Gastroesophageal sphincter (tissue), 4 donors: ENCODE measurements around the gene GOLGA5. TPM values are rescaled to one million over a fixed set of nuclear protein-coding genes. Genes with fewer than 3 reads are reported as not detected.
A peak's percentile ranks its signal among the peaks of the same experiment; 100 is the strongest.
"Not testable (repeated sequence)": the region's sequence is repeated elsewhere in the genome, so short reads cannot be mapped to it uniquely, and the experiment has no call there.

Source experiments
- ATAC-seq: fragments of 150-250 bp; one replicate; pipeline ENCODE4 v1.9.1; 2016; ENCODE audit warnings: mild to moderate bottlenecking, moderate library complexity
- H3K27ac ChIP-seq, 4 donors: fragments of 200-600 bp; sonication (generic) in 3 of 4; 1 replicate in 3 of 4; 2 replicates in 1 of 4; pipeline ENCODE4 v1.5.1; 2016 to 2019
- H3K27me3 ChIP-seq: fragments of 200-600 bp; sonication (generic); one replicate; pipeline ENCODE4 v1.5.1; 2019
- H3K36me3 ChIP-seq, 2 donors: fragments of 200-600 bp; sonication (generic); one replicate each; pipeline ENCODE4 v1.5.1; 2019; ENCODE audit warnings: control low read depth in 1 of 2
- H3K4me1 ChIP-seq, 3 donors: fragments of 200-600 bp; sonication (generic); 1 replicate in 2 of 3; 2 replicates in 1 of 3; pipeline ENCODE4 v1.5.1; 2016 to 2019; ENCODE audit warnings: control low read depth in 2 of 3
- H3K4me3 ChIP-seq, 2 donors: fragments of 200-600 bp; sonication (generic); one replicate each; pipeline ENCODE4 v1.5.1; 2019; ENCODE audit warnings: mild to moderate bottlenecking in 1 of 2, moderate library complexity in 1 of 2
- H3K9me3 ChIP-seq, 3 donors: fragments of 200-600 bp; sonication (generic); one replicate each; pipeline ENCODE4 v1.5.1; 2017 to 2019; ENCODE audit warnings: control low read depth in 2 of 3
- EP300 ChIP-seq: sonication (generic); formaldehyde crosslinking; IDR thresholded peaks from one replicate; pipeline ENCODE4 v1.6.1; 2017; ENCODE audit warnings: antibody characterized with exemption, mild to moderate bottlenecking
- POLR2A ChIP-seq, 2 donors: fragments of 450-650 bp; IDR thresholded peaks; one replicate each; pipeline ENCODE4 v1.6.1; 2017; ENCODE audit warnings: antibody characterized with exemption in 2 of 2, mild to moderate bottlenecking in 2 of 2, moderate library complexity in 1 of 2
- POLR2AphosphoS5 ChIP-seq: sonication (generic); formaldehyde crosslinking; IDR thresholded peaks from one replicate; pipeline ENCODE4 v1.6.1; 2017; ENCODE audit warnings: antibody characterized with exemption
- WGBS, 2 donors: methylation state at CpG; one replicate each; pipeline ENCODE4 v1.1.5; 2018; ENCODE audit warnings: low coverage in 1 of 2; 5-methylcytosine and 5-hydroxymethylcytosine counted together
- total RNA-seq, 4 donors: library from RNA; depleted of rRNA; stranded (reverse); fragments of >200 nt; gene quantifications; one replicate each; pipeline ENCODE4 v1.1.0, GENCODE V29; 2016
- TF ChIP-seq, protein P1 (sequence below), 4 experiments: fragments of 200-600 bp in 2 of 4; fragments of 450-650 bp in 2 of 4; sonication (generic) in 1 of 4; IDR thresholded peaks; one replicate each; pipeline ENCODE4 v1.5.1; 2017 to 2019; ENCODE audit warnings: antibody characterized with exemption in 4 of 4, mild to moderate bottlenecking in 2 of 4, moderate library complexity in 2 of 4

The GOLGA5 gene
- total RNA-seq = 10 to 100 TPM; 27.6 to 41.7 (median 36.7) TPM

DNA sequence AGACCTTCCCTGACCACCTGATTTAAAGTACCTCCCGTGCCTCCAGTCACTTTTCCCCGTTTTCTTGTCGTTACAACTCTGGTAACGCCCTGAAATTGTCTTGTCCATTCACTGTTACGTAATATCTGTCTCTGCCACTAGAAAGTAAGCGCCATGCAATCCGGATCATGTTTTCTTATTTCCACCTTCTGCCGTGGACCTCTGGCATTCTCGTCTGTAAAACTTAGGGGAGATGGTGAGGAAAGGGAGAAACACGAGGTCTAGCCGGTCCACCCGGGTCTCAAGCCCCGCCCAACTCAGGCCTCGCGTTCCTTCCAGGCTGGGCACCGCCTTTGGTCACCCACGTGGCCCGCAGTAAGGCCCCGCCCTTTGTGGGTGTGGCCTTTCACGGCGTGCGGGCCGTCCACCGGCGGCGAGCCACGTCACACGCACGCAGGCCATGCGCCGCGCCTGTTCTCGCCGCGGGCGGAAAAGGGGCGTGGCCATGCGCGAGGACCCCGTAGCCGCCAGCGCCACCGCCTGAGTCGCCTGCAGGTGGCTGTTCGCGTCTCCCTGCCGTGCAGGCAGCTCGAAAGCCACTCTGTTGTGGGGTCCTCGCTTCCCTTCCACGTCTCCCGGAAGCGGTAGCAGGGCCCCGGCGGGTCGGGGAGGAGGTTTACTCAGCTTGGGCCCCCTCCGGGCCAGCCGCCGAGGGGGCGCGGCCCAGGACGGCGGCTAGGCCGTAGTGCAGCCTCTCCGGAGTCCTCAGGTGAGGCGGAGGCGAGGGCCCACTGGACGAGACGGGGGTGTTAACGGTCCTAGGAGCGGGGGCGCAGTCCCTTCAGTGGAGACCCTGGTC is at the start of gene GOLGA5:
TSS of gene GOLGA5 (plus strand) at position 597 of the 838 bp plus-strand sequence. CDS start 3,133 bp downstream, outside the sequence.
- Histone ChIP-seq H3K4me3 (peak within 1 kb of the TSS; percentile 82 to 84), H3K4me1 (peaks cover 6 to 32% (median 8%) of the 10 kb centered on the region in 3 donors), H3K27ac (peak within 1 kb of the TSS; percentile 86 to 90 (median 87)), H3K36me3 (peaks cover 0 to 17% of the 10 kb centered on the region in 2 donors), H3K9me3 (peaks cover 0 to 16% (median 0%) of the 10 kb centered on the region in 3 donors), H3K27me3 (no peaks in the 10 kb centered on the region)
- WGBS, 2 donors = 2% methylated on average over 14 to 15 of the region's 71 CpGs
- peak; percentile 39 to 63 for TF ChIP-seq POLR2A (IDR thresholded peaks at IDR 0.05)
- TF ChIP-seq, protein P1, sequence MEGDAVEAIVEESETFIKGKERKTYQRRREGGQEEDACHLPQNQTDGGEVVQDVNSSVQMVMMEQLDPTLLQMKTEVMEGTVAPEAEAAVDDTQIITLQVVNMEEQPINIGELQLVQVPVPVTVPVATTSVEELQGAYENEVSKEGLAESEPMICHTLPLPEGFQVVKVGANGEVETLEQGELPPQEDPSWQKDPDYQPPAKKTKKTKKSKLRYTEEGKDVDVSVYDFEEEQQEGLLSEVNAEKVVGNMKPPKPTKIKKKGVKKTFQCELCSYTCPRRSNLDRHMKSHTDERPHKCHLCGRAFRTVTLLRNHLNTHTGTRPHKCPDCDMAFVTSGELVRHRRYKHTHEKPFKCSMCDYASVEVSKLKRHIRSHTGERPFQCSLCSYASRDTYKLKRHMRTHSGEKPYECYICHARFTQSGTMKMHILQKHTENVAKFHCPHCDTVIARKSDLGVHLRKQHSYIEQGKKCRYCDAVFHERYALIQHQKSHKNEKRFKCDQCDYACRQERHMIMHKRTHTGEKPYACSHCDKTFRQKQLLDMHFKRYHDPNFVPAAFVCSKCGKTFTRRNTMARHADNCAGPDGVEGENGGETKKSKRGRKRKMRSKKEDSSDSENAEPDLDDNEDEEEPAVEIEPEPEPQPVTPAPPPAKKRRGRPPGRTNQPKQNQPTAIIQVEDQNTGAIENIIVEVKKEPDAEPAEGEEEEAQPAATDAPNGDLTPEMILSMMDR (IDR thresholded peaks at IDR 0.05) = peak in 3 of 4 experiments; percentile 38 to 67 (median 56)
- peak; percentile 72 for TF ChIP-seq POLR2AphosphoS5
- TF ChIP-seq EP300 = no peak
- peak; percentile 97 for ATAC-seq

GRCh38 chr14:92747701-92748258 is 46.3 kb upstream of the GOLGA5 start:
- TF ChIP-seq, protein P1 (IDR thresholded peaks at IDR 0.05) = no peak
- TF ChIP-seq POLR2AphosphoS5 (no peak), POLR2A (IDR thresholded peaks at IDR 0.05) (no peak), EP300 (no peak)
- H3K27me3 ChIP-seq = no peaks in the 10 kb centered on the region
- H3K9me3 ChIP-seq = no peaks in the 10 kb centered on the region
- peak overlapping the region; percentile 84 to 91 (median 88) for H3K27ac ChIP-seq
- H3K4me3 ChIP-seq = peak overlapping the region; percentile 79 to 98
- no peak for ATAC-seq
- H3K4me1 ChIP-seq = peaks cover 0 to 29% (median 8%) of the 10 kb centered on the region in 3 donors
- peaks cover 0 to 8% of the 10 kb centered on the region in 2 donors for H3K36me3 ChIP-seq
- WGBS, 2 donors = 1 to 7% methylated on average over 9 to 14 of the region's 16 CpGs

- TF ChIP-seq, protein P1 (IDR thresholded peaks at IDR 0.05) = no peak
- no peak for TF ChIP-seq EP300
- peak; percentile 99 for TF ChIP-seq POLR2AphosphoS5
- TF ChIP-seq POLR2A (IDR thresholded peaks at IDR 0.05) = peak; percentile 96 to 98
- peak within 1 kb of the TSS; percentile 84 to 91 (median 88) for H3K27ac ChIP-seq
- H3K27me3 ChIP-seq = no peaks in the 10 kb centered on the region
- no peaks in the 10 kb centered on the region for H3K9me3 ChIP-seq
- H3K4me3 ChIP-seq = peak within 1 kb of the TSS; percentile 79 to 98
- 1 to 4% methylated on average over 10 to 25 of the region's 50 CpGs for whole genome bisulfite sequencing, 2 donors
- H3K36me3 ChIP-seq = peaks cover 0 to 1% of the 10 kb centered on the region in 2 donors
- ATAC-seq = peak; percentile 99
- peaks cover 0 to 29% (median 8%) of the 10 kb centered on the region in 3 donors for H3K4me1 ChIP-seq
Measured at GRCh38 chr14:92748259-92749016, 45.7 kb upstream of the GOLGA5 start, which contains the start of gene LGMN. Gene LGMN, minus strand, starts transcription at chr14:92748627. Its CDS starts 15,841 bp downstream, at chr14:92732786.

DNA sequence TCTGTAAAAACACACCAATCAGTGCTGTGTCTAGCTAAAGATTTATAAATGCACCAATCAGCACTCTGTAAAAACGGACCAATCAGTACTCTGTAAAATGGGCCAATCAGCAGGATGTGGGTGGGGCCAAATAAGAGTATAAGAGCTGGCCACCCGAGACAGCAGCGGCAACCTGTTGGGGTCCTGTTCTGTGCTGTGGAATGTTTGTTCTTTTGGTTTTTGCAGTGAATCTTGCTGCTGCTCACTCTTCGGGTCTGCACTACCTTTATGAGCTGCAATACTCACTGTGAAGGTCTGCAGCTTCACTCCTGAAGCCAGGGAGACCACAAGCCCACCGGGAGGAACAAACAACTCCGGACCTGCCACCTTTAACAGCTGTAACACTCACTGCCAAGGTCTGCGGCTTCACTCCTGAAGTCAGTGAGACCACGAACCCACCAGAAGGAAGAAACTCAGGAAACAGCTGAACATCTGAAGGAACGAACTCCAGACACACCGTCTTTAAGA is 43.8 kb upstream of the GOLGA5 start:
- not testable (repeated sequence) for ATAC-seq, H3K27me3 ChIP-seq, H3K4me3 ChIP-seq, H3K9me3 ChIP-seq, H3K36me3 ChIP-seq, H3K27ac ChIP-seq
- peaks cover 0 to 29% (median 8%) of the 10 kb centered on the region in 3 donors for H3K4me1 ChIP-seq
- 64 to 79% methylated on average over 3 to 7 of the region's 10 CpGs for WGBS, 2 donors

GRCh38 chr14:92750994-92751400 is 43.1 kb upstream of the GOLGA5 start:
- H3K4me3 ChIP-seq = no peak overlapping the region
- H3K27ac ChIP-seq = no peak overlapping the region
- 74 to 100% methylated on average over 1 to 5 of the region's 5 CpGs for WGBS, 2 donors
- TF ChIP-seq EP300 = no peak
- TF ChIP-seq POLR2A (IDR thresholded peaks at IDR 0.05) = no peak
- no peak for TF ChIP-seq POLR2AphosphoS5
- TF ChIP-seq, protein P1 (IDR thresholded peaks at IDR 0.05) = no peak
- H3K4me1 ChIP-seq = peaks cover 0 to 25% (median 8%) of the 10 kb centered on the region in 3 donors
- H3K9me3 ChIP-seq = no peaks in the 10 kb centered on the region
- H3K36me3 ChIP-seq = no peaks in the 10 kb centered on the region
- no peak for ATAC-seq
- H3K27me3 ChIP-seq = no peaks in the 10 kb centered on the region
